ENCODE results near the gene ANKRD37. TPM values are rescaled to one million over a fixed set of nuclear protein-coding genes. Genes with fewer than 3 reads are reported as not detected.

ANKRD37 gene, protein sequence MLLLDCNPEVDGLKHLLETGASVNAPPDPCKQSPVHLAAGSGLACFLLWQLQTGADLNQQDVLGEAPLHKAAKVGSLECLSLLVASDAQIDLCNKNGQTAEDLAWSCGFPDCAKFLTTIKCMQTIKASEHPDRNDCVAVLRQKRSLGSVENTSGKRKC
- 10 to 100 TPM in 2 of 4 donors, 1 to 10 TPM in 2; 6.7 to 16.5 (median 9.8) TPM for total RNA-seq

DNA sequence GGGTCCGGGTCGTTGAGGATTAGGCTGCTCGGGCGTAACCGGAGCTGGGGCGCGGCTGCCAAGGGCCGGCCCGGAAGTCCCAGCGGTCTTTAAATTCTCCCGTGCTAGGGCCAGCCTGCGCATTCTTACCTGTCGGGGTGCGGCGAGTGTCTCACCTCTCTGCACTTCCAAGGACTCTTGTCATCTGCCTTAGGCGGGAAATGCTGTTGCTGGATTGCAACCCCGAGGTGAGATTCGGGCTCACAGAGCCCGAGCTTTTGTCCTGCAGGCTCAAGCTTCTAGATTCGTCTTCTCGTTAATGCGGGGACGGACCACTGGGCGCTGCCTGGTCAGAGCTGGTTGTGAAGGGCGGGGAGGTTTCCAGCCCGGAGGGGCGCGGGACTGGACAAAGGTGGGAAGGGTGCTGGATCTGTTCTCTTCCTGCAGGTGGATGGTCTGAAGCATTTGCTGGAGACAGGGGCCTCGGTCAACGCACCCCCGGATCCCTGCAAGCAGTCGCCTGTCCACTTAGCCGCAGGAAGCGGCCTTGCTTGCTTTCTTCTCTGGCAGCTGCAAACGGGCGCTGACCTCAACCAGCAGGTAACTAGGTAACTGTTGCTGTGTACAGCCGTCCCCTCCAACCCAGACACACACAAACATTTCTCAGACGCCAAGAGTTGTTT lies at the start of gene ANKRD37:
TSS of gene ANKRD37 (plus strand) at position 118 of the 662 bp plus-strand sequence. CDS start at position 201, 83 bp downstream.
- H3K9me3 ChIP-seq: no peaks in the 10 kb centered on the region
- peaks cover 0 to 62% (median 6%) of the 10 kb centered on the region in 3 donors for H3K4me1 ChIP-seq
- H3K4me3 ChIP-seq: peak within 1 kb of the TSS; percentile 53 to 85
- TF ChIP-seq POLR2A (IDR thresholded peaks at IDR 0.05) (no peak), EP300 (IDR thresholded peaks at IDR 0.05) (peak; percentile 12), POLR2AphosphoS5 (IDR thresholded peaks at IDR 0.05) (no peak)
- TF ChIP-seq, protein P1, sequence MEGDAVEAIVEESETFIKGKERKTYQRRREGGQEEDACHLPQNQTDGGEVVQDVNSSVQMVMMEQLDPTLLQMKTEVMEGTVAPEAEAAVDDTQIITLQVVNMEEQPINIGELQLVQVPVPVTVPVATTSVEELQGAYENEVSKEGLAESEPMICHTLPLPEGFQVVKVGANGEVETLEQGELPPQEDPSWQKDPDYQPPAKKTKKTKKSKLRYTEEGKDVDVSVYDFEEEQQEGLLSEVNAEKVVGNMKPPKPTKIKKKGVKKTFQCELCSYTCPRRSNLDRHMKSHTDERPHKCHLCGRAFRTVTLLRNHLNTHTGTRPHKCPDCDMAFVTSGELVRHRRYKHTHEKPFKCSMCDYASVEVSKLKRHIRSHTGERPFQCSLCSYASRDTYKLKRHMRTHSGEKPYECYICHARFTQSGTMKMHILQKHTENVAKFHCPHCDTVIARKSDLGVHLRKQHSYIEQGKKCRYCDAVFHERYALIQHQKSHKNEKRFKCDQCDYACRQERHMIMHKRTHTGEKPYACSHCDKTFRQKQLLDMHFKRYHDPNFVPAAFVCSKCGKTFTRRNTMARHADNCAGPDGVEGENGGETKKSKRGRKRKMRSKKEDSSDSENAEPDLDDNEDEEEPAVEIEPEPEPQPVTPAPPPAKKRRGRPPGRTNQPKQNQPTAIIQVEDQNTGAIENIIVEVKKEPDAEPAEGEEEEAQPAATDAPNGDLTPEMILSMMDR (IDR thresholded peaks at IDR 0.05): peak in 2 of 4 experiments; percentile 20 to 32
- H3K27me3 ChIP-seq: no peaks in the 10 kb centered on the region
- ATAC-seq: peak; percentile 4
- peaks cover 0 to 27% of the 10 kb centered on the region in 2 donors for H3K36me3 ChIP-seq
- WGBS, 2 donors (ENCODE audit: low coverage in 1 of 2): 12% methylated on average over 5 of the region's 38 CpGs; no CpG with 5 or more reads in 1 of the 2 donors
- H3K27ac ChIP-seq: peak within 1 kb of the TSS; percentile 91 to 100 (median 100)

DNA sequence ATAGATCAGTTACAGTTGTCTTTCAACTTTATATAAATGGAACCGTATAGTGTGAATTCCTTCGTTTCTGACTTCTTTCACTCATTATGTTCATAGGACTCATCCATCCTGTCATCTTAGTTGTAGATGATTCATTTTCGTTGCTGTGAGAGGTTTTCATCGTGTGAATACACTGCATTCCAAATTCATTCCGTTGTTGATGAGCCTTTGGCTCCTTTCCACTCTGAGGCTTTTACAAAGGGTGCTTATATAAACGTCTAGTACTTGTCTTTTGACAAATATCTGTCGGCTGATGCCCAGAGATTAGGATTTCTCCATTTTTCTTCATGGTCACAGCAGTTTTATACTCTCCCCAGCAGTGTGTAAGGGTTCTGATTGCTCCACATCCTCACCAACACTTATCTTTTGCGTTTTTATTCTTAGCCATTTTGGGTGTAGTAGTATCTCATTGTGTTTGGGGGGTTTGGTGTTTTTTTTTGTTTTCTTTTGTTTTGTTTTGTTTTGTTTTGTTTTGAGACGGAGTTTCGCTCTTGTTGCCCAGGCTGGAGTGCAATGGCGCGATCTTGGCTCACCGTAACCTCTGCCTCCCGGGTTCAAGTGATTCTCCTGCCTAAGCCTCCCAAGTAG lies 49.6 kb upstream of the ANKRD37 start:
- H3K4me1 ChIP-seq: peaks cover 0 to 4% (median 0%) of the 10 kb centered on the region in 3 donors
- no peaks in the 10 kb centered on the region for H3K9me3 ChIP-seq
- WGBS, 2 donors (ENCODE audit: low coverage in 1 of 2): 62 to 72% methylated on average over 8 to 13 of the region's 14 CpGs
- no peak overlapping the region for H3K4me3 ChIP-seq
- ATAC-seq: no peak
- no peaks in the 10 kb centered on the region for H3K27me3 ChIP-seq
- TF ChIP-seq, protein P1 (IDR thresholded peaks at IDR 0.05): no peak
- TF ChIP-seq EP300 (IDR thresholded peaks at IDR 0.05) (no peak), POLR2AphosphoS5 (IDR thresholded peaks at IDR 0.05) (no peak), POLR2A (IDR thresholded peaks at IDR 0.05) (no peak)
- peaks cover 3 to 88% of the 10 kb centered on the region in 2 donors for H3K36me3 ChIP-seq
- no peak overlapping the region for H3K27ac ChIP-seq

DNA sequence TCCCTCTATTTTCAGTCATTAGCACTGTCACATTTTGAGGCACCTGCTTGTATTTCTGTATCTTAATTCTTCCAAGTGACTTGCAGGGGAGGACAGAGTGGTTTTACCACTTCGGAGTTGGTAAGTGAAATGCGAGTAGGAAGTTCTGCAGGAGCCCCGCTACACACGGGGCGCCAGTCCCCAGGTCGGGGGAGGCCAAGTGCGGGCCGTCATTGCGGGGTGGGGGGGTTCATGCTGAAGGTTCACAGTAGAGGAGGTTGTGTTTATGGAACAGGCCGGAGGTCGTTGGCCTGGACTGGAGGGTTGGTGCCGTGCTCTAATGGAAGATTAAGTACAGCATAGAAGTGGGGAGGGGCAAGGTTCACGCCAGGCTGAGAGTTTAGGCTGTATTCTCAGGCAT lies 45.0 kb upstream of the ANKRD37 start:
- H3K4me1 ChIP-seq: no peaks in the 10 kb centered on the region
- WGBS, 2 donors (ENCODE audit: low coverage in 1 of 2): 50% methylated on average over 2 of the region's 13 CpGs; no CpG with 5 or more reads in 1 of the 2 donors
- no peak for ATAC-seq
- peaks cover 0 to 78% of the 10 kb centered on the region in 2 donors for H3K36me3 ChIP-seq
- TF ChIP-seq, protein P1 (IDR thresholded peaks at IDR 0.05): no peak
- no peak for TF ChIP-seq POLR2AphosphoS5 (IDR thresholded peaks at IDR 0.05)
- TF ChIP-seq EP300 (IDR thresholded peaks at IDR 0.05): no peak
- TF ChIP-seq POLR2A (IDR thresholded peaks at IDR 0.05): no peak
- no peak overlapping the region for H3K27ac ChIP-seq
- H3K27me3 ChIP-seq: no peaks in the 10 kb centered on the region
- no peak overlapping the region for H3K4me3 ChIP-seq
- no peaks in the 10 kb centered on the region for H3K9me3 ChIP-seq

DNA sequence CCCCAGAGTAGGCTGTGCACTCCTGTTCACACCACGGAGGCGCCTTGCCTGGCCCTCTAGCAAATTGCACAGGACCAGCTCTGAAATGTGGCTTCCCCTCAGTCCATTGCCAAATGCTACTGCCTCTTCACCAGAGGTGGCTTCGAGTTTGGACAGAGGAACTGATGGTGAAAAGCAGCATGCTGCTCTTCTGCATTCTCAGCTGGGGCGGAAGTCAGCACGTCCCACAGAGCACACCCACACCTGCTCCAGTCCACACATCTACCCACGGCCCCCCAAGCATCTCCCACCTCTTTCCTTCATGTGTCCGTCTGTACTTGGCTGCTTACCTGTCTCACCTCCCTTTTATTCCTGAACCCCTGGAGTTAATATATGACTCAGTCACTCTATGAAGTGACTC lies 44.4 kb upstream of the ANKRD37 start:
- peaks cover 0 to 76% of the 10 kb centered on the region in 2 donors for H3K36me3 ChIP-seq
- WGBS, 2 donors (ENCODE audit: low coverage in 1 of 2): 94% methylated on average over 6 of the region's 7 CpGs; no CpG with 5 or more reads in 1 of the 2 donors
- ATAC-seq: no peak
- no peaks in the 10 kb centered on the region for H3K9me3 ChIP-seq
- no peak overlapping the region for H3K4me3 ChIP-seq
- no peaks in the 10 kb centered on the region for H3K27me3 ChIP-seq
- no peak overlapping the region for H3K27ac ChIP-seq
- no peak for TF ChIP-seq POLR2AphosphoS5 (IDR thresholded peaks at IDR 0.05)
- TF ChIP-seq POLR2A (IDR thresholded peaks at IDR 0.05): no peak
- TF ChIP-seq, protein P1 (IDR thresholded peaks at IDR 0.05): no peak
- TF ChIP-seq EP300 (IDR thresholded peaks at IDR 0.05): no peak
- H3K4me1 ChIP-seq: no peaks in the 10 kb centered on the region
